GM12891 (cell line): ENCODE data around the gene TPD52L1.

ENCODE experiments used
- DNase-seq: peaks from one replicate; pipeline ENCODE4 v3.0.0; 2011; ENCODE audit warnings: low spot score; ENCODE audit not compliant: insufficient read length
- FAIRE-seq: peaks from 2 replicates; lab custom pipeline; 2011; peaks lifted over from hg19 to GRCh38; lab: Jason Lieb, UNC
- PAX5 ChIP-seq: IDR thresholded peaks from 2 replicates; pipeline ENCODE4 v1.6.1; 2011; ENCODE audit warnings: low read length, moderate library complexity, mild to moderate bottlenecking; ENCODE audit not compliant: insufficient read depth, severe bottlenecking
- POLR2A ChIP-seq: IDR thresholded peaks from 2 replicates; pipeline ENCODE4 v1.6.1; 2011; ENCODE audit warnings: low read depth, low read length, control low read depth
- POLR2AphosphoS5 ChIP-seq: IDR thresholded peaks from 2 replicates; pipeline ENCODE4 v1.6.1; 2011; ENCODE audit warnings: low read depth, low read length, control low read depth
- POU2F2 ChIP-seq: IDR thresholded peaks from 2 replicates; pipeline ENCODE4 v1.6.1; 2011; ENCODE audit warnings: low read depth, mild to moderate bottlenecking, control low read depth, low read length, moderate library complexity
- SPI1 ChIP-seq: IDR thresholded peaks from 2 replicates; pipeline ENCODE4 v1.6.1; 2011; ENCODE audit warnings: low read depth, low read length, control low read depth
- TAF1 ChIP-seq: IDR thresholded peaks from 2 replicates; pipeline ENCODE4 v1.6.1; 2011; ENCODE audit warnings: low read depth, low read length, control low read depth

The TPD52L1 gene

GRCh38 chr6:125259354-125259736, 105.8 kb downstream of the TPD52L1 start:
- TF ChIP-seq SPI1 (no peak), PAX5 (no peak), POLR2A (no peak), POU2F2 (no peak), TAF1 (no peak), POLR2AphosphoS5 (no peak)
- no peak for FAIRE-seq
- no peak for DNase-seq

DNA sequence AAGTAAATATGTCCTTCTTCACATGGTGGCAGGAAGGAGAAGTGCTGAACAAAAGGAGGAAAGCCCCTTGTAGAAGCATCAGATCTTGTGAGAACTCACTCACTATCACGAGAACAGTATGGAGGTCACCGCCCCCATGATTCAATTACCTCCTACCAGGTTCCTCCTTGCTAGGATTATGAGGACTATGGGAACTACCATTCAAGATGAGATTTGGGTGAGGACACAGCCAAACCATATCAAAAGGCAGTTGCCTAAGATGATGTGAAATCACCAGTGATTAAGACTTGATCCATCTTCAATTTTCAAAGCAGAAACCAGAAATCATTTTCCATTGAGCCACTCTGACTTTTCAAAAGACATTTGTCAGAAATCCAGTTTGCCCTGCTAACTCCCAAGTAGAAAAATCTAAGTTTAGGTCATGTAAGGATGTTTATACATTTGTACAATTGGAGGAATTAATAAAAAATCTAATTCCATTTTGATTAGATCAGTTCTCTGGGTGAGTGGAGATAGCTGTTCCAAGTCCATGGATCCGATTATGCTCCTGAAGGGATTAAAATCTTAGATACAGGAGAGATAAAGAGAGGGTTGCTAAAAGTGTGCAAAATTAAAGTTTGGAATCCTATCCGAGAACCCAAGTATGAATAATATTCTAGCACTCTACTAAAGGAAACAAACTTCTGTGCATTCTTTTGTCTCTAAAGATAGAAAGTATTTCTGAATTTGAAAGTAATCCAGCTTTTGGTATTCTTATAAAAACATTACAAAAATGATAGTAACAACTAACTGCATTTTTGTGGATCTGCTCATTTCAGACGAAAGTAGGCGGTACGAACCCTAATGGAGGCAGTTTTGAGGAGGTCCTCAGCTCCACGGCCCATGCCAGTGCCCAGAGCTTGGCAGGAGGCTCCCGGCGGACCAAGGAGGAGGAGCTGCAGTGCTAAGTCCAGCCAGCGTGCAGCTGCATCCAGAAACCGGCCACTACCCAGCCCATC, 108.7 kb downstream of the TPD52L1 start:
- no peak for TF ChIP-seq PAX5
- TF ChIP-seq SPI1: no peak
- TF ChIP-seq POU2F2: no peak
- TF ChIP-seq POLR2AphosphoS5: no peak
- TF ChIP-seq POLR2A: no peak
- TF ChIP-seq TAF1: no peak
- no peak for FAIRE-seq
- no peak for DNase-seq

DNA sequence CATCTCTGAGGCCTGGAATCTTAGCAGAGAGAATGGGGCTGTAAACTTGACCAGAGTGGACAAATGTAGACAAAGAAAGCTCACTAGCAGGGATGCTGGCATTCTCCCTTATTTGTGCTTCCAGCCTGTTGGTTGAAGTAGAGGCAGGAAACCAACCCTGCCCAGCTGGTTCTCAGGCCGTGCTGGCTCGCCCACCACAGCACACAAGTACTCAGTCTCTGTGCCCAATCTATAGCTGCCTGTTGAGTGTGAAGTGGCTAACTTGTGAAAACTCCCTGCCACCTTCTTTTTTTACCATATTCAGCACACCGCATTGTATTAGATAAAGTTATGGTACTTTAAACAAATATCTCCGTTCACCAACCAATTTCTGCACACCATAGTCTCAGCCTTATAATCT, 110.9 kb downstream of the TPD52L1 start:
- TF ChIP-seq POLR2A: no peak
- TF ChIP-seq PAX5: no peak
- TF ChIP-seq TAF1: no peak
- TF ChIP-seq SPI1: no peak
- TF ChIP-seq POU2F2: no peak
- TF ChIP-seq POLR2AphosphoS5: no peak
- no peak for DNase-seq

GRCh38 chr6:125267806-125268523, 114.4 kb downstream of the TPD52L1 start:
- DNase-seq (no peak), FAIRE-seq (no peak)

More for the DNA sequence above, 110.9 kb downstream of the TPD52L1 start:
- FAIRE-seq: no peak

DNA sequence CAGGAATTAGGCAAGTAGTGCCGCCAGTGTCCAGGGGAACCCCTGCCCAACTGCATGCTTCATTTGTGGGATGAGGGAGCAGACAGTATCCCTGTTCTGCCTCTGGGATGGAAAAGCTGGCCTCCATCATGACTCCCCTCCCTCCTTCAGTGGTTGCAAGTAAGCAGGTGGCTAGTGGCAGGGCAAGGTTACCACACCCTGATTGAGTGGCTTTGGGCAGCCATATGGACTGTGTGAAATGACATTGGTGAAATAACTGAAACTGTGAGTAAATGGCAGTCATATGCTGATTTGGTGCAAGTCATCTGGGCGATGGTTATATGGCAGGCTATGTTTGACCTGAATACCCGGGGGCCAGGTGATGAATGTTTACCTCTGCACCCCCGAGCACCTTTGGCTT, 115.2 kb downstream of the TPD52L1 start:
- FAIRE-seq (no peak), DNase-seq (no peak)
- no peak for TF ChIP-seq PAX5
- no peak for TF ChIP-seq TAF1
- no peak for TF ChIP-seq POU2F2
- TF ChIP-seq SPI1: no peak
- no peak for TF ChIP-seq POLR2AphosphoS5
- TF ChIP-seq POLR2A: no peak

More at GRCh38 chr6:125267806-125268523, 114.4 kb downstream of the TPD52L1 start:
- TF ChIP-seq POLR2AphosphoS5 (no peak), POLR2A (no peak), PAX5 (no peak), TAF1 (no peak), POU2F2 (no peak), SPI1 (no peak)

- no peak for DNase-seq
- no peak for TF ChIP-seq POLR2A
- no peak for TF ChIP-seq SPI1
- no peak for TF ChIP-seq PAX5
- TF ChIP-seq POLR2AphosphoS5: no peak
- no peak for TF ChIP-seq TAF1
- no peak for TF ChIP-seq POU2F2
- no peak for FAIRE-seq
Observed at GRCh38 chr6:125269328-125269985, 115.9 kb downstream of the TPD52L1 start.

- FAIRE-seq (no peak), DNase-seq (no peak)
- TF ChIP-seq TAF1 (no peak), POLR2AphosphoS5 (no peak), POU2F2 (no peak), POLR2A (no peak)
Observed at GRCh38 chr6:125270380-125270779, 116.8 kb downstream of the TPD52L1 start.

DNA sequence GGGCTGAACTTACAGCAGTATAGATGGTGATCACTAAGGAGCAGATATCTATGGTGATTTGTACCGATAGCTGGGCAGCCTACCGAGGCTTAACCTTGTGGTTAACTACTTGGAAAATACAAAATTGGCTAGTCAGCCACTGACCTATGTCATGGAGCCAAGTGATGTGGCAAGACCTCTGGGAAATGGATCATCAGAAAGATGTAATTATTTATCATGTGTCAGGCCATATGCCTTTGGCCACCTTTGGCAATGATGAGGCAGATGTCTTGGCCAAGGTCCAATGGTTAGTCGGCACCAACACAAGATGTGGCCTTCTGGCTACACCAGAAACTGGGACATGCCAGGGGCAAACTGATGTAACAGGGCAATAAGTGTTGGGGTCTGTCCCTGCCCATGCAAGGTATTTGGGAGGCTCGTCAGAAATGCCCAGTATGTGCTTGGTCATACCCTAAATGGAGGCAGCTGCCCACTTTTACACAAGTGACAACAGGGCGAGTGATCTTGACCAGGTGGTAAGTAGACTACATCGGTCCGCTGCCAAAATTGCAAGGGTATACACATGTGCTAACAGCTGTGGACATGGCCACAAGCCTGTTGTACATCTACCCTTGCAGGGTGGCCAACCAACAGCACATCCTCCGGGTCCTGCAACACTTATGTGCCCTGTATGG, 118.0 kb downstream of the TPD52L1 start:
- FAIRE-seq (no peak), DNase-seq (no peak)
- TF ChIP-seq TAF1 (no peak), POLR2AphosphoS5 (no peak), POLR2A (no peak), POU2F2 (no peak), SPI1 (no peak), PAX5 (no peak)

DNA sequence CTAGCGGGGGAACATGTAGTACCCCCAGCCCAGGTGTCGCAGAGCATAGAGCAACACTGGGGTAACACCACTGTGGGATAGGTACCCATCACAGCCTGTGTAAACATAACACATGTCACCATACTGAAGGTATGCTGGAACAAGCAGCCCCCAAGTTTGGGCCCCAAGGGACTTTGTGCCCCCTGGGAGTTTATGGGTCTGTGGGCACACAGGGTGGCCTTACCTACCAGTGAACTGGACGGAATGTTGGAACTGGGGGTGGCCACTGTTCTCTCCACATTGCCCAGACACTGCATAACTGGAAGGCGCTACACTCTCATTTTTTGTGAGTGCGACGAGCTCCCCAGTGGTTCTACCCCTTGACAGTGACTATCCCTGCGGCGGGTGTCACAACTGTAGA, 119.7 kb downstream of the TPD52L1 start:
- FAIRE-seq: no peak
- no peak for TF ChIP-seq PAX5
- TF ChIP-seq POLR2AphosphoS5: no peak
- TF ChIP-seq POLR2A: no peak
- DNase-seq: no peak

GRCh38 chr6:125273965-125274364, 120.4 kb downstream of the TPD52L1 start:
- no peak for DNase-seq

More at GRCh38 chr6:125273965-125274364, 120.4 kb downstream of the TPD52L1 start:
- TF ChIP-seq POU2F2 (no peak), POLR2A (no peak)
- FAIRE-seq: no peak
